GM12878 (cell line): ENCODE data around the gene IGF2R. TPM values are rescaled to one million over a fixed set of nuclear protein-coding genes. Genes with fewer than 3 reads are reported as not detected.

Source experiments
- ATAC-seq: fragments of 200-7000 bp; cut with Tn5 transposase; 3 replicates; pipeline ENCODE4 v1.9.1; 2020; ENCODE audit warnings: mild to moderate bottlenecking, moderate library complexity
- BruUV-seq: library from RNA; stranded (reverse); fragments of 400-500 nt; replicated peaks from 2 replicates; lab custom pipeline; 2021; lab: Mats Ljungman, UMichigan
- CTCF ChIA-PET: fragments of 300-600 bp; sonication (Branson Sonifier 250); formaldehyde crosslinking; extraction: SDS; loops from one replicate; lab custom pipeline; 2021; ENCODE audit warnings: inconsistent platforms; lab: Yijun Ruan, JAX
- POLR2A ChIA-PET: fragments of 350-600 bp; formaldehyde crosslinking; extraction: SDS; loops from one replicate; lab custom pipeline; 2021; ENCODE audit warnings: inconsistent platforms; lab: Charles Lee
- RAD21 ChIA-PET: fragments of 300-600 bp; sonication (Branson Sonifier 250); formaldehyde crosslinking; loops from one replicate; lab custom pipeline; 2023; ENCODE audit warnings: antibody characterized with exemption; ENCODE audit not compliant: unreplicated experiment; lab: Charles Lee
- SMC1A ChIA-PET: fragments of 300-600 bp; sonication (Branson Sonifier 250); formaldehyde crosslinking; loops from one replicate; lab custom pipeline; 2023; ENCODE audit not compliant: unreplicated experiment, uncharacterized antibody; lab: Charles Lee
- DNase-seq: peaks from one replicate; pipeline ENCODE4 v3.0.0-alpha.2; 2011; ENCODE audit warnings: low read depth, low spot score
- FAIRE-seq: peaks from 3 replicates; lab custom pipeline; 2011; peaks lifted over from hg19 to GRCh38; lab: Jason Lieb, UNC
- H2AFZ ChIP-seq: 2 replicates; pipeline ENCODE4 v1.6.0; 2011; ENCODE audit warnings: low read depth, low read length, control low read depth; ENCODE audit not compliant: control insufficient read depth
- H3K27ac ChIP-seq: 2 replicates; pipeline ENCODE4 v1.5.1; 2011; ENCODE audit warnings: control low read depth; ENCODE audit not compliant: control insufficient read depth, insufficient read depth
- H3K27me3 ChIP-seq, 2 experiments: replicated peaks in 1 of 2; 2 replicates each; pipeline versions ENCODE4 v1.6.0 to v1.6.1; 2011; ENCODE audit warnings: low read length in 1 of 2; ENCODE audit not compliant: control insufficient read depth in 2 of 2, insufficient read depth in 2 of 2
- H3K36me3 ChIP-seq, 2 experiments: 2 replicates each; pipeline ENCODE4 v1.5.1; 2011; ENCODE audit warnings: low read length in 1 of 2; ENCODE audit not compliant: control insufficient read depth in 2 of 2, insufficient read depth in 2 of 2
- H3K4me1 ChIP-seq: 2 replicates; pipeline ENCODE4 v1.6.1; 2011; ENCODE audit warnings: mild to moderate bottlenecking, low read length, moderate library complexity, mixed read lengths; ENCODE audit not compliant: control insufficient read depth, insufficient read depth
- H3K4me2 ChIP-seq: 2 replicates; pipeline ENCODE4 v1.6.0; 2011; ENCODE audit warnings: control low read depth; ENCODE audit not compliant: control insufficient read depth, insufficient read depth
- H3K4me3 ChIP-seq: fragments of 200-600 bp; sonication (generic); 2 replicates; pipeline ENCODE4 v1.5.1; 2016
- H3K79me2 ChIP-seq: 2 replicates; pipeline ENCODE4 v1.6.0; 2011; ENCODE audit warnings: low read length; ENCODE audit not compliant: control insufficient read depth, insufficient read depth
- H3K9ac ChIP-seq: 2 replicates; pipeline ENCODE4 v1.8.0; 2011; ENCODE audit warnings: low read length, control low read depth, mixed read lengths; ENCODE audit not compliant: control insufficient read depth, insufficient read depth
- H3K9me3 ChIP-seq: replicated peaks from 3 replicates; pipeline ENCODE4 v1.5.1; 2011; ENCODE audit warnings: mild to moderate bottlenecking, low read length; ENCODE audit not compliant: control insufficient read depth, insufficient read depth
- H4K20me1 ChIP-seq: 2 replicates; pipeline ENCODE4 v1.6.0; 2011; ENCODE audit not compliant: control insufficient read depth, insufficient read depth
- ASH2L ChIP-seq: fragments of 300-600, 200-600 bp; sonication (generic); IDR thresholded peaks from 2 replicates; pipeline ENCODE4 v1.6.1; 2017; ENCODE audit warnings: low read depth, mild to moderate bottlenecking, borderline replicate concordance
- BACH1 ChIP-seq: fragments of 450-650 bp; IDR thresholded peaks from 2 replicates; pipeline ENCODE4 v1.6.1; 2017; ENCODE audit warnings: mild to moderate bottlenecking, borderline replicate concordance
- CBX5 ChIP-seq: sonication (generic); IDR thresholded peaks from 2 replicates; pipeline ENCODE4 v1.6.1; 2016; ENCODE audit warnings: low read depth, moderate library complexity, mild to moderate bottlenecking, inconsistent platforms
- CTCF ChIP-seq, 3 experiments: IDR thresholded peaks in 2 of 3; conservative IDR thresholded peaks in 1 of 3; 2 replicates each; pipeline ENCODE4 v1.5.1; 2011; ENCODE audit warnings: low read depth in 3 of 3, low read length in 3 of 3, mild to moderate bottlenecking in 3 of 3, control low read depth in 2 of 3, moderate library complexity in 2 of 3, inconsistent platforms in 1 of 3, mixed read lengths in 1 of 3; ENCODE audit not compliant: control insufficient read depth in 2 of 3, insufficient read depth in 1 of 3; ENCODE audit errors: extremely low read depth in 1 of 3
- ETV6 ChIP-seq, 2 experiments: fragments of 450-650 bp in 1 of 2; IDR thresholded peaks in 1 of 2; conservative IDR thresholded peaks in 1 of 2; 2 replicates each; pipeline ENCODE4 v1.6.1; 2014; ENCODE audit warnings: antibody characterized with exemption in 1 of 2, borderline replicate concordance in 1 of 2, low read depth in 1 of 2, mild to moderate bottlenecking in 1 of 2, moderate library complexity in 1 of 2
- GATAD2B ChIP-seq: fragments of 450-650 bp; conservative IDR thresholded peaks from 2 replicates; pipeline ENCODE4 v1.6.1; 2017; ENCODE audit warnings: low read depth, mild to moderate bottlenecking, moderate library complexity
- IRF3 ChIP-seq: fragments of 450-650 bp; IDR thresholded peaks from 2 replicates; pipeline ENCODE4 v1.6.1; 2014; ENCODE audit warnings: mild to moderate bottlenecking
- KLF5 ChIP-seq: fragments of 450-650 bp; IDR thresholded peaks from 2 replicates; pipeline ENCODE4 v1.6.1; 2014; ENCODE audit warnings: mild to moderate bottlenecking; ENCODE audit not compliant: partially characterized antibody
- MAX ChIP-seq: IDR thresholded peaks from 2 replicates; pipeline ENCODE4 v1.6.1; 2012; ENCODE audit warnings: low read depth, low read length, improper control_type of control experiment
- NBN ChIP-seq: fragments of 450-650 bp; IDR thresholded peaks from 2 replicates; pipeline ENCODE4 v1.6.1; 2016
- NFYB ChIP-seq: IDR thresholded peaks from 2 replicates; pipeline ENCODE4 v1.6.1; 2011; ENCODE audit warnings: low read depth, mild to moderate bottlenecking, low read length, improper control_type of control experiment, moderate library complexity; ENCODE audit not compliant: insufficient read depth
- PRDM15 ChIP-seq: fragments of 450-650 bp; formaldehyde crosslinking; IDR thresholded peaks from 2 replicates; pipeline ENCODE4 v1.4.0; 2020; ENCODE audit warnings: mild to moderate bottlenecking, moderate library complexity
- RAD51 ChIP-seq: fragments of 450-650 bp; IDR thresholded peaks from 2 replicates; pipeline ENCODE4 v1.6.1; 2016; ENCODE audit warnings: moderate library complexity, mild to moderate bottlenecking, inconsistent platforms
- TCF3 ChIP-seq: IDR thresholded peaks from 2 replicates; pipeline ENCODE4 v1.6.1; 2012; ENCODE audit warnings: low read depth, mild to moderate bottlenecking, low read length, borderline replicate concordance; ENCODE audit not compliant: insufficient read depth
- ZNF274 ChIP-seq: IDR thresholded peaks from one replicate; pipeline ENCODE4 v1.8.0; 2011; ENCODE audit not compliant: insufficient read length, insufficient read depth
- ZNF622 ChIP-seq: fragments of 450-650 bp; IDR thresholded peaks from 2 replicates; pipeline ENCODE4 v1.6.1; 2017; ENCODE audit warnings: mild to moderate bottlenecking, inconsistent platforms
- ZSCAN29 ChIP-seq: fragments of 450-650 bp; IDR thresholded peaks from 2 replicates; pipeline ENCODE4 v1.6.1; 2017; ENCODE audit warnings: mild to moderate bottlenecking, moderate library complexity
- WGBS: methylation state at CpG from one replicate; pipeline ENCODE4 v1.1.6; 2016; ENCODE audit warnings: low lambda C conversion rate; ENCODE audit not compliant: insufficient replicate concordance, insufficient coverage; ENCODE audit errors: missing lambda C conversion rate; 5-methylcytosine and 5-hydroxymethylcytosine counted together
- in situ Hi-C: fragments of 300-500 bp; cut with MboI; formaldehyde crosslinking; loops from 9 replicates; pipeline ENCODE4 v1.14.3; 2018; ENCODE audit warnings: mixed read lengths
- intact Hi-C: fragments of 100-400 bp; cut with micrococcal nuclease; formaldehyde crosslinking; loops from one replicate; pipeline ENCODE4 v1.14.2; 2022; ENCODE audit not compliant: unreplicated experiment
- polyA plus RNA-seq, 11 experiments: library from polyadenylated mRNA; depleted of rRNA in 4 of 11; unstranded in 6 of 11; stranded (reverse) in 5 of 11; fragments of >200 nt; fragmentation: Nextera tagmentation in 4 of 11; fragmentation: Illumina TruSeq in 1 of 11; extraction: Ambion mirVana in 4 of 11; extraction: Trizol in 1 of 11; gene quantifications; 1 replicate in 1 of 11; 2 replicates in 10 of 11; pipeline versions ENCODE4 v1.2.1 to v1.2.3, GENCODE V29; 2011 to 2016; ENCODE audit warnings: inconsistent platforms in 2 of 11, missing spikeins in 2 of 11, low read depth in 1 of 11
- total RNA-seq, 4 experiments: library from RNA; depleted of rRNA in 3 of 4; stranded (reverse); fragments of >200 nt in 3 of 4; fragmentation: Illumina TruSeq in 1 of 4; extraction: Trizol in 1 of 4; gene quantifications; 2 replicates each; pipeline versions ENCODE4 v1.2.1 to v1.2.3, GENCODE V29; 2013 to 2021

Gene IGF2R
- total and polyA plus RNA-seq, 10 of the 15 experiments (the other 5 are each of a cell fraction or from before 2014, with no cell fraction given): 1.00 to 40.1 (median 16.8) TPM

- TF ChIP-seq ETV6 (conservative IDR thresholded peaks at IDR 0.05 in 1 of 2, IDR thresholded peaks at IDR 0.05 in 1 of 2; ENCODE audit: borderline replicate concordance in 1 of 2, low read depth in 1 of 2) (no peak), ZNF274 (no peak), TCF3 (no peak), MAX (no peak), ZNF622 (no peak)
These were observed 8.9 kb upstream of the IGF2R start (continued) for GRCh38 chr6:159959976-159960384.

GRCh38 chr6:159960485-159960884, 8.4 kb upstream of the IGF2R start:
- intact Hi-C loops (no loop called here), in situ Hi-C loops (no loop called here)
- no peak overlapping the region for H3K4me2 ChIP-seq
- H3K4me3 ChIP-seq: no peak overlapping the region
- ChIA-PET RAD21 (interaction anchor here (1.9 kb wide), 1 partner anchor 13 kb away, joined by 6 read pairs; no protein-coding TSS in a partner anchor), CTCF (interaction anchor here (1.4 to 2.8 kb wide), 3 partner anchors 8 to 19 kb away, joined by 3 to 9 read pairs (median 4); no protein-coding TSS in a partner anchor), POLR2A (interaction anchor here (0.6 kb wide), 1 partner anchor 53 kb away, joined by 4 read pairs; no protein-coding TSS in a partner anchor), SMC1A (interaction anchor here (0.9 to 1.7 kb wide), 4 partner anchors 17 to 30 kb away, joined by 3 to 5 read pairs (median 4); no protein-coding TSS in a partner anchor)
- no peak overlapping the region for H3K27ac ChIP-seq
- no peaks in the 10 kb centered on the region for H3K36me3 ChIP-seq
- H4K20me1 ChIP-seq: no peaks in the 10 kb centered on the region
- no TSS peak for BruUV-seq
- no peak overlapping the region for H2AFZ ChIP-seq
- H3K79me2 ChIP-seq: no peaks in the 10 kb centered on the region
- no peaks in the 10 kb centered on the region for H3K27me3 ChIP-seq
- no peak overlapping the region for H3K9ac ChIP-seq
- no peak for DNase-seq
- H3K9me3 ChIP-seq: no peaks in the 10 kb centered on the region
- no peak for ATAC-seq
- 76% methylated on average over 6 of the region's 6 CpGs for WGBS
- FAIRE-seq: no peak
- peaks cover 9% of the 10 kb centered on the region for H3K4me1 ChIP-seq
- TF ChIP-seq CBX5 (no peak), GATAD2B (no peak), NBN (no peak), KLF5 (no peak), RAD51 (no peak), PRDM15 (CRISPR knock-in tag) (no peak), ASH2L (no peak), IRF3 (no peak), ZSCAN29 (no peak), CTCF (IDR thresholded peaks at IDR 0.05 in 2 of 3, conservative IDR thresholded peaks at IDR 0.05 in 1 of 3; ENCODE audit: control insufficient read depth in 2 of 3, extremely low read depth in 1 of 3, insufficient read depth in 1 of 3, low read depth in 3 of 3, low read length in 3 of 3) (no peak), NFYB (no peak), BACH1 (no peak)
